ENCODE measurements around the gene RGS3.
"Not testable (repeated sequence)": the region's sequence is repeated elsewhere in the genome, so short reads cannot be mapped to it uniquely, and the experiment has no call there.

RGS3 gene

DNA sequence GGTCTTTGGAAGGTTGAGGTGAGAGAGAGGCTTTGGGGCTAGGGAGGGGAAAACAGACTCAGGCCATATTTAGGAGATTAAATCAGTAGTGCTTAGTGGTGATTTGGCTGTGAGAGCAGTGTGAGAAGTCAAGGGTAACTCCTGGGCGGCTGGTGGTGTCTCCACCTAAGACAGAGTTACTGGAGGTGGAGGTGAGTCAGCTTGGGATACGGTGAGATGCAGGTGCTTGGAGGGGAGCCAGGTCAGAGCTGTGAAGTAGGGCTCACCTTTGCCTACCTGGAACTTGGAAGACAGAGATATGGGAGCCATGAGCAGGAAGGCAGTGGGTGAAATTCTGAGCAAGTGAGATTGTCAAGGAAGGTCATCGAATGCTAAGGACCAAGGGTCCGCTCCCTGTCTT is 24.5 kb downstream of the RGS3 start:
- no peak for DNase-seq (ENCODE audit: low read depth, low spot score)

DNA sequence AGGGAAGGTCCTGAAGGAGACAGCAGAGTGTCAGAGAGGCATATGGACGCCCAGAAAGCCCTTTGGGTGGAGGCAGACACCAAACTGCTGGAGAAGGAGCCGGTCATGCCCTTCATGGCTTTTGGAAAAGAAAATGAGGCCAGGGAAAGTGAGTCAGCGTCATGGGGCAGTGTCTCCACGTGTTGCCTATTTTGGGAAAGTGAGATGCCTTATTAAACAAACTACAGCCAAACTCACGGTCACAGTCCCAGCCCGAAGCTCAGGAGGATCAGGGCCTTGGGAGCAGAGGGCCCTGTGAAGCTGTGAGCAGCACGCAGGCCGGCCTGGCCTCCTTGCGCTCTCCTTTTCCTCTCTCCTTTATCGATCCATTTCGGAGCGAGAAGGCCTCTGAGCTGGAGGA is 25.0 kb downstream of the RGS3 start:
- DNase-seq (ENCODE audit: low read depth, low spot score): no peak

DNA sequence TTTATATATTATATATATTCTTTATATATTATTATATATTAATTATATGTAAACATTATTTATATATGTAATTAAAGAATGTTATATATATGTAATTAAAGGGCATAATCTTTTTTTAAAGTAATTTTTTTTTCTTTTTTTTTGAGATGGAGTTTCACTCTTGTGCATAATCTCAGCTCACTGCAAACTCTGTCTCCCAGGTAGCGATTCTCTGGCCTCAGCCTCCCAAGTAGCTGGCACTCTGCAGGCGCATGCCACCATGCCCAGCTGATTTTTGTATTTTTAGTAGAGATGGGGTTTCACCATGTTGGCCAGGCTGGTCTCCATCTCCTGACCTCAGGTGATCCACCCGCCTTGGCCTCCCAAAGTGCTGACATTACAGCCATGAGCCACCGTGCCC is 27.6 kb downstream of the RGS3 start:
- not testable (repeated sequence) for DNase-seq (ENCODE audit: low read depth, low spot score)

DNA sequence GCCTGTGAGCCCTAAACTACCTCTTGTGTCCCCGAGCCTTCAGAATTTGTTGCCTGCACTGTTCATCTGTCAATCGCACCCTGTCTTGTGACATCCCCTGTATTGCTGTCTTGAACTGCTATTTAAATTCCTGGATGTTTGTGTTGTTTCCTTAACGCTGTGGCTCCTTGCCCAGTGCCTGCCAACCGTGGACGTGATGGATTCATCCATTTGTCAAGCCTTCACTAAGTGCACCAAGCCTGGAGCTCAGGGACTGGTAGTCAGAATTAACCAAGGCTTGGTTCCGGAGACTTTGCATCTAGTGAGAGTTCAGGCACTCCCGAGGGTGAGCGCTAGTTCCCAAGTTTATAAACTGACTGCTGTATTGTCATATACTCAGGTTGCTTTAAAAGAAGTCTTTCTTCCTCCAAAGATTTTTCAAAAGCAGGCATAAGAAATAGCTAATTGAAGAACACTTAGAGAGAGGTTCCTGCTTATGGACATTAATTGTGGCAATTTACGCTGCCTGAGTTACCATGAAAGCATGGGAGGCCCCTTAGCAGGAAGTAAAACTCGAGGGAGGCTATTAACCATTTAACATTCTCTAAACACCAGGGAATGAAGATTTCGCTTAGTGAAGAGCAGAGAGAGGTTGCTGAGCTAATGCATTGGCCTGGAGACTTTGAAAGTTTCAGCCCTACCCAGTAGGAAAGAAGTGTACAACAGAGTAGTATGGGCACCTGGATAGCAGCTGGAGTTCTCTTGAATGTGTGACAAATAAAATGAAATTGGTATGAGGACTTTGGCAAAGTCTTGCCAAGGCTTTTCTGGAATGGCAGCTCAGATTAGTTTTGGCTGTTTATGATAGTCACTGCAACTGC is 29.0 kb downstream of the RGS3 start:
- no peak for DNase-seq (ENCODE audit: low read depth, low spot score)

DNA sequence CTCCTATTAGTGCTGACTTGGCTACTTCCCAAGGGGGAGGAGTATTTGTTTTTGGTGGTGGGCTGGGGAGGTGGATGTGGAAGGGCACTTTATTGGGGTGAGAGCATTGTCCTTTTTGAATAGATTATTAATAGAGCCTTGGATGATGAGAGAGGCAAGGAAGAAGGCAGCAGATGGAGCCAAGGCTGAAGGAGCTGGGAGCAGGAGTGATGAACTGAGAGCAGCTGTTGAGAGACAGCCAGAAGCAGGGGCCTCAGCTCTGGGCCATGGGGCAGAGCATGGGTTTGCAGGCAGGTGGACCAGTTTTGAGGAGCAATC is 29.6 kb downstream of the RGS3 start:
- no peak for DNase-seq (ENCODE audit: low read depth, low spot score)

DNA sequence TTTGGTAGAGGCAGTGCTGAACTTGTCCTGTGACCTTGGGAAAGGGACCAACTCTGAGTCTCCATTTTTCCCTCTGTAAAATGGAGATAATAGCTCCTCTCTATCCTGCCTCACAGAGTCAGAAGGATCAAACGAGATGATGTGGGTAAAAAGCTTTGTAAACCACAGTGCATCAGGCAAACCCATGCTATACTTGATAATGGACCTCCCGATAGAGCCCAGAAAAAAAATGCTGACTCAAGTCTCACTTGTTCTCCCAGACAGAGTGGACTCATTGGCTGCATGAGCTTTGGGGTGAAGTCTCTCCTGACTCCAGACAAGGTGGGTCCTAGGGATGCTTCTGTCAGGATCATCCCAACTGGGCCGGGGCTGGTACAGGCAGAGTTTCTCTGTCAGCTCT is 32.0 kb downstream of the RGS3 start:
- no peak for DNase-seq (ENCODE audit: low read depth, low spot score)

DNA sequence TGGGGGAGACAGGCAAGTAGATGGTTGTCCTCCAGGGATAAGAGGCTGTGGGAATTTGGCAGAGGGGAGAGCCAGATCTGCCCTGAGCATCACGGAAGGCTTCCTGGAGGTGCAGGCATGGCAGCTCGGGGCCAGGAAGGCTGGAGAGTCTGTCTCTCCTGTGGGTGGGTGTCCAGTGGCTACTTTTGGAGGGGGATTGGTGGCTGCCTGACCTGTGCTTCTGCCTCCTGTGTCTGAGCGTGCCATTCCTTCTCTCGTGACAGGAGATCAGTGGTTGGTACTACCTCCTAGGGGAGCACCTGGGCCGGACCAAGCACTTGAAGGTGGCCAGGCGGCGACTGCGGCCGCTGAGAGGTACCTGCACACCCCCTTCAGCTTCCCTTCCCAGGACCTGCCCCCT is 33.5 kb downstream of the RGS3 start:
- DNase-seq (ENCODE audit: low read depth, low spot score): no peak

DNA sequence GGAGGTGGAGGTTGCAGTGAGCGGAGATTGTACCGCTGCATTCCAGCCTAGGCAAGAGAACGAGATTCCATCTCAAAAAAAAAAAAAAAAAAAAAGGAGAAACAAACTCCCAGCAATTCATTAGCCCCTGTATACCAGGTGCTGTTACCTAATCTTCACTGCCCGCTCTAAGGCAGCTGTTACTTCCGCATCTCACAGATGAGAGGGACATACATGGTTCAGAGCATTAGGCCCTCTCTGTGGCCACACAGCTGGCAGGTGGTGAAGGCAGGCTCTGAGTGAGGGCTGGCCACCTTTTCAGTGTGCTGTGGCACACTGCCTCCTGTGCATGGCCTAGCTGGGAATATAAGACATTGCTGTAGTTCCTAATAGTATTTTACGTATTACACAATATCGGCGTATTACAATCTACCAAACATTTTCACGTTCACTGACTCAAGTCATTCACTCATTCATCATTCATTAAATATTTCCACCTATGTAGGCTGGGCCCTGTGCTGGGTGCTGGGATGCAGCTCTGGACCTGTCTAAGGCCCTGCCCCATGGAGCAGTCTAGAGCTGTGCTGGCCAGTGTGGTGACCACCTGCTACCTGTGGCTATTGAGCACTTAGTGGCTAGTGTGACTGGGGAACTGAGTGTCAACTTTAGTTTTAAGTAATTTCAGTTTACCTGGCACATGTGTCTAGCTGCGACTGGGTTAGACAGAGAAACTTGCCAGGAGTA is 35.8 kb downstream of the RGS3 start:
- DNase-seq (ENCODE audit: low read depth, low spot score): no peak

DNA sequence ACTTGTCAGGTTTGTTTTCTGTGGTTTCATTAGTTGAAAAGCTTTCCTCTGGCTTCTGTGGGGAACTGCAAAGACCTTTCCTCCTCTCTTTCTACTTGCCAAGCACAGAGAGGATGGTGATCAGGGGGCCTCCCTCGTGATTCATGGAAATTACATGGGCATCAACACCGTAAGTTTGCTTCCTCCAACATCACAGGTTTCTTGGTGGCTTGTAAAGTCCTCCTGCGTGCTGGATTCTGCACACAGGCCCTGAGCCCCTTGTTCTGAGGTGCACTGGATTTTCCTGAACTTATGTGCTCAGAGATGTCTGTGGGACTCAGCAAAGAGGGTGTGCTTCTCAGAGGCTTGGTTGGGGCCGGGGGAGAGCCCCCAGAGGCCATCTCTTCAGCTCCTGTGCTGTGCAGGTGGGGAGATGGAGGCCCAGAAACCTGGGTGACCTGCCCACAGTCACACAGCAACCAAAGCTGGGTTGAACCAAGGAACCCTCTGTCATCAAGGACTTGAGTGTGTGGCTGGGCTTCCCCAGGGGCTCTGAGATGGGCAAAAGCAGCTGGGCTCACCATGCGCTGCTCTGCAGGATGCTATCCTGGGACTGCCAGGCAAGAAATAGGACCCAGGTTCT is 36.5 kb downstream of the RGS3 start:
- DNase-seq (ENCODE audit: low read depth, low spot score): no peak

DNA sequence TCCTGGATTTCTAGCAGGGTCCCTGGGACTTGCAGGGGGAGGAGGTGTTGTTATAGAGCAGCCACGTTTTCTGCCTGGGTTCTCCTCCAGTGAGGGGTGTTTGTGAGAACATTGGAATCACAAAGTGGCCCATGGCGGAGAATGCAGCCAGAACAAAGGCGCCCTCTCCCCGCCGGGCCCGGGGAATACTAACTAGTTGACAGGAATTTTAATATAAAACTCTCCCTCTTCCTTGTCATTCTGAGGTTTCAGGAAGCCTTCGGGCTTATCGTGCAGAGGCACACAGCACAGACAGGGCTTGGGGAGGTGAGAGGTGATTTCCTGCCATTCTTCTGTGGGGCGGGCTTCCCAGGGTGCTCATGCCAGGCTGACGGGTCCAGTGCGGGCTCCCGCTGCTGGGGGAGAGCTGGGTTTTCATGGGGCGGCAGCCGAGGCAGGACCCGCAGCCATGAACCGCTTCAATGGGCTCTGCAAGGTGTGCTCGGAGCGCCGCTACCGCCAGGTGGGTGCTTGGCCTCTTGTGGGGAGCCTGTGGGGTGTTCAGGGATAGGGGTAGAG is 37.7 kb downstream of the RGS3 start:
- no peak for DNase-seq (ENCODE audit: low read depth, low spot score)

DNA sequence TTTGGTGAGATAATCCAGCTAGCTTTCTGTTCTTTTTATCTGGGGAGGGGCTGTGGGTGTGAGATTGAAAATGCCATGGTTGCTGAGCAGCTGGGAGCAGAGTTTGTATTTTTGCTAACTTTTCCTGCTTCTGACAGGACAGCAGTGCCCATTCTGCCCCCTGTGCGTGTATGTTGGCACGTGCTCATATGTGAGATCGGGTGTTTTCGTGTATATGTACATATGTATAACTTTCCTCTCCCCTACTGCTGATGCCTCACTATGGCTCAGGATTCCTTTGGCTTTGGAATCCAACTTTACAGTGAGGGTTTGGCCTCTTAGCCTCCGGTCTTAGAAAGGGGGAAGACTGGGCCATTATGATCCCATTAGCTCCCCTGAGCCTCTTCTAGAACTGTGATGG is 38.3 kb downstream of the RGS3 start:
- DNase-seq (ENCODE audit: low read depth, low spot score): no peak

DNA sequence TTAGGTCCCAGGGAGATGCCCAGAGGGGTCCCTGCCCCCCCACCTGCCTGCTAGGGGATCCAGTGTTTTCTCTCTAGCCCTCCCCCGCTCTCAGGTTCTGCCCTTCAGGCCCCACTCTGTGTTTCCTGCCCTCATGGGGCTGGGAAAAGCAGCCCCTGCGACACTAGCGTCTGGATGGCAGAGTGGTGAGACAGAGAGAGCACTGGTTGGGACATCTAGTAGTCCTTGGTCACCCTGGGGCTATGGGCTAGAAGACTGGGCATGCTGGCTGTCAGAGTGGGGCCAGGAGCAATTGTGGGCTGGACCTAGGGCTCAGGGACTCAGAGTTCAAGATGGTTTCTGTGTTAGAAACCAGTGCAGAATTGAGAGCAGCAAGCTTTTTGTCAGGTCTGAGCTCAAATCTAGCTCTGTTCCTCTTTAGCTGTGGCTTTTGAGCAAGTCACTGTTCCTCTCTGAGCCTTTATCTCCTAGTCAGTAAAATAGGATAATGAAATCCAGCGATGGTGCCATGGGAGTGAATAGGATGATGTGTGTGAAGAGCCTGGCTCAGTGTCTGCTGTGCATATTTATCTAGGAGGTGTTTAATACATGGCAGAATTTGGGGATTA is 39.0 kb downstream of the RGS3 start:
- no peak for DNase-seq (ENCODE audit: low read depth, low spot score)

DNA sequence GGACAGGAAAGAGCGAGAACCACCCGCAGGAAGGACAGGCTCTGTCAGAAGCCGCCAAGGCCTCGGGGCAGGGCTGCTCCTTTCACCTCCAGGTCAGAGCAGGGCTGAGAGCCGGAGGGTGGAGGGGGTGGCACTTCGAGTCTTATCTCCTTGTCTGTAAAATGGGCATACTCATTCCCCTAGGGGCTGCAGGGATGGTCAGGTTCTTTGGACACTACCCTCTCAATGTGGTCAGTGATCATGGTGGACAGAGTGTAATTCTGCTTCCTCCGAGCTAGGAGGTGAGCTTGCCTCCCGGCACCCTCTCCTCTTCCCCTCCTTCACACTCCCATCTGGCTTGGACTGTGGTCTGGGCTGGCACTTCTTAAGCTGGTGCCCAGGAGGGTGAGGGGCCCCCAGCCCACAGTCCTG is 39.6 kb downstream of the RGS3 start:
- no peak for DNase-seq (ENCODE audit: low read depth, low spot score)

DNA sequence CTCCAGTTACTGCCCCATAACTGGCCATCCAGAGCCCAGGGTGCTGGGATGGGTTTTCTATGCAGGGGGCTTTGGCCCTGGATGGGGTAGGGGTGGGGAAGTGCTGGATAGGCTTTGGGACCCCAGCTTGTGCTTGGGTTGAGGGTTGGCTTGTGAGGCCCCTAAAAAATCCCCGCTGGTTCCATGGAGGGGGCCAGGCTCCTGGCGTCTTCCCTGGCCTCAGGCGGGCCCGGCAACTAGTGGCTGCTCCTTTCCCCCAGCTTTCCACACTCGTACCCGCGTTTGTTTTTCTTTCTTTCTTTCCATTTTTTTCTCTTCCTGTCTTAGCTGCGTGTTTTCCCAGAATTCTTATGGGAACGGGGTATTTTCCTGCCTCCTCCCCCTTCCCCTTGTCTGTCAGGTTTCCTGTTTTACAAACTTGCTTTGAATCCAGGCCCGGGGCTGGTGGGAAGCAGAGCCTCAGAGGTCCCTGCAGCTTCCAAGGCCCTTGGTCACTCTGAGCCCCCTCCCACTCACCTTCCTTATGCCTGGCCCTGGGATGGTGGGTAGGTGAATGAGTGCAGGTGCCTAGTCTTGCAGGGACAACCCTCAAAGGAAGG is 40.2 kb downstream of the RGS3 start:
- no peak for DNase-seq (ENCODE audit: low read depth, low spot score)

DNA sequence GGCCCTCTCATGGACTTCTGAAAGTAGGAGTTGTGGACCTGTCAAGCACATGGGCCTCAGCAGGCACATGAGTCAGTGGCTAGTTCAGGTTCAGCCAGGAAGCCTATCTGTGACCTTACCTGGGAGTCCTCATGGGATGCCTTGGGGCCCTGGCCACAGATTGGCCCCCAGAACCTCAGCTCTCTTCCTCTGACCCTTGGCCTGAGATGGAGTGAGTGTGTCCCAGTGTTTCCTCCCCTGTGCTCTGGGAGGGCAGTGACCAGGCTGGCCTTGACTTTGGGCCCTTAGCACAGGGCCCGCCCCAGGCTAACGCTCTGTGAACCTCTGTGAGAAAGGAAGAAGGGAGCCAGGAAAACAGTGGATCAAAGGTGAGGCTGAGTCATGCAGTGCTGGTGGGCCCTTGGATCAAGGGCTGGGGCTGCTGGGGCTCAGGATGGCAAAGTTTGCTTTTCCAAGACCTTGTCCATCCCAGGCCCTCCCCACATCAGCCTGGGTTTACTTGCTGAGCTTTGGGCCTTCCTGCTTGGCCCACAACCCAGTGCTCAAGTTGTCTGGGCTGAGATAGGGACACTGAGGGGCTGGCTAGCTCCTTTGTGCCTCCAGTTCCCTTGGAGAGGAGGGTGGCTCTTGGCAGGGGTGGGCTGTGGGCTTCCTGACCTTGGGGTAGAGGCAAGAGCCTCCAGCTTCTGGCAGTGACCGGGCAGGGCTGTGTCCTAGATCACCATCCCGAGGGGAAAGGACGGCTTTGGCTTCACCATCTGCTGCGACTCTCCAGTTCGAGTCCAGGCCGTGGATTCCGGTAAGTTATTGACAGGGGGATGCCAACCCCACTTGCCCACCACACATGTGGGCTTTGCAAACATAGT is 41.4 kb downstream of the RGS3 start:
- no peak for DNase-seq (ENCODE audit: low read depth, low spot score)

DNA sequence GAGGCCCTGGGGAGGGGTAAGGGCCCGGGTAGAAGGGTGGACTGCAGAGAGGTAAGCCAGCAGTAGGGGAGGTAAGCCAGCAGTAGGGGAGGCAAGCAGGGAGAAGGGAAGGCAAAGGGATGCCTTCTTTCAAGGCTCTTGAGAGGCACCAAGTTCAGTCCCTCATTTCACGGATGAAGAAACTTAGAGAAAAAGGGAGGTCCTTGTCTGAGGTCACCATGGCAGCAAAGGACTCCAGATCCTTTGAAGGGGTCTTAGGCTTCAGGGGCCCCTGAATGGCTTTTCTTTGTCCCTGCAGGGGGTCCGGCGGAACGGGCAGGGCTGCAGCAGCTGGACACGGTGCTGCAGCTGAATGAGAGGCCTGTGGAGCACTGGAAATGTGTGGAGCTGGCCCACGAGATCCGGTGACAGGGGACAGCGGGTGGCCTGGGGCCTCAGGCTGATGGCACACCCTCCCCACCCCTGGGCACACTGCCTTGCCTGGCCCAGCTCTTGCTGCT is 42.6 kb downstream of the RGS3 start:
- DNase-seq (ENCODE audit: low read depth, low spot score): no peak

DNA sequence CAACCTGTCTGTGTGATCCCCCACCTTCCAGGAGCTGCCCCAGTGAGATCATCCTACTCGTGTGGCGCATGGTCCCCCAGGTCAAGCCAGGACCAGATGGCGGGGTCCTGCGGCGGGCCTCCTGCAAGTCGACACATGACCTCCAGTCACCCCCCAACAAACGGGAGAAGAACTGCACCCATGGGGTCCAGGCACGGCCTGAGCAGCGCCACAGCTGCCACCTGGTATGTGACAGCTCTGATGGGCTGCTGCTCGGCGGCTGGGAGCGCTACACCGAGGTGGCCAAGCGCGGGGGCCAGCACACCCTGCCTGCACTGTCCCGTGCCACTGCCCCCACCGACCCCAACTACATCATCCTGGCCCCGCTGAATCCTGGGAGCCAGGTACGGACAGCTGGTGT is 43.7 kb downstream of the RGS3 start:
- no peak for DNase-seq (ENCODE audit: low read depth, low spot score)

DNA sequence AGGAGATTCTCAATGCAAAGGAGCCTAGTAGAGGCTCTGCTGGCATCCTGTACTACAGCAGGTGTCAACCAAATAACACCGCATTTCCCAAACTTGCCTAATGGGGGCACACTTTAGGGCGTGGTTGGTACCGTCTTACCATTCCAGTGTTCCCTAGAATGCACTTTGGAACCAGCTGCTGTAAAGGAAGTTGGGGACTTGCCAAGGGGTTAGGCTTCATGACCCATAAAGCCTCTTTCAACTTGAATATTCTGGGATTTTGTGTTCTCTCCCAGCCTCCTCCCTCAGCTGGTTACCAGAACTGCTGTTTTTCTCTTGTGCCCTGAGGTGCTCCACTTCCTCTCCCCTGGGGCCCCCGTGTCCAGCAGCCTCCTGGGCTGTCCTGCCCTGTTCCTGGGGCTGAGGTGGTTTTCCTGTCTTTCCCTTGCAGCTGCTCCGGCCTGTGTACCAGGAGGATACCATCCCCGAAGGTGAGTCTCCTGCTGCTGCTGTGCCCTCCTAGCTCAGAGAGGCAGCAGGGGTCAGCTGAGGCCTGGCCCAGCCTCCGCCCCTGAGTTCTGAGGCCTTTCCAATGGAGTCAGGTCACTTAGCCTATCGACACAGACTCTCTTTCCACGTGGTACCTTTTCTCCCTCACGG is 44.7 kb downstream of the RGS3 start:
- DNase-seq (ENCODE audit: low read depth, low spot score): no peak

DNA sequence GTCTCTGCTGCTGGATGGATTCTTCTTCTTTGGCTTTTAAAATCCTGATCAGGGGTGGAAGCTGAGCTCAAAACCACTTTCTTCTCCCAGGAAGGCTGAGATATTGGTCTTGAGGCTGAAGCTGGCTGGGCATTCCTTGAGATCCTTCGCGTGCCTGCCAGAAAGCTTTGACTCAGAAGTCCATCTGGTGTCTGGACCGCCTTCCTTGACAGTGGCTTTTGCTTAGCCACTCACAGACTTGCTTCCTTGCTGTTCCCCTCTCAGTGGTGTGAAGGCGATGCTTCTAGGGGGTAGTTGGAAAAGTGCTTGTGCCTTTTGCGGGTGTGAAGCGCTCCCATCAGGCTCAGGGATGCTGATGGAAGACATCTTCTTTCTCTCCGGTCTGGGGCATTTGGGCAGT is 45.9 kb downstream of the RGS3 start:
- no peak for DNase-seq (ENCODE audit: low read depth, low spot score)

DNA sequence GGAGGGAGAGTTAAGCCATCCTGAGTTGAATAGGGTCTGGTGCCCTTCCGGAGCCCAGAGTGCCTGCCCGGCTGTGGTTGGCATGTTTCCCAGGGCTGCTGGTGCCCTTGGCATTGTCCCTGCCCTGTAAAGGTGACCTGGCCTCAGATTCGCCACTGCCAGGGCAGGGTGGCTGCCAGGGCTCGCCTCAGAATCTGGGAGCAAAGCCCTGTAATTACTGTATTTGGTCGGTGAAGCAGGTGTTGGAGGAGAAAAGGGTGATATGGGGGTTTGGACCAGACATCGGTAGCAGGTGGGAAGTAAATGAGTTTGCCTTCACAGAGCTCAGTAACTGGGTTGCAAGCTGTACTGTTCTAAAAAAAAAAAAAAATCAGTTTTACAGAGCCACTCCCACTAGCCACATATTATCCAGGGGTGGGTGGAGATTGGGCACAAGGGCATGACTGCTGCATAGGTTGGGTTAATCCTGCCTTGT is 47.6 kb downstream of the RGS3 start:
- no peak for DNase-seq (ENCODE audit: low read depth, low spot score)
